ENCODE data around the gene SORBS2.

DNA sequence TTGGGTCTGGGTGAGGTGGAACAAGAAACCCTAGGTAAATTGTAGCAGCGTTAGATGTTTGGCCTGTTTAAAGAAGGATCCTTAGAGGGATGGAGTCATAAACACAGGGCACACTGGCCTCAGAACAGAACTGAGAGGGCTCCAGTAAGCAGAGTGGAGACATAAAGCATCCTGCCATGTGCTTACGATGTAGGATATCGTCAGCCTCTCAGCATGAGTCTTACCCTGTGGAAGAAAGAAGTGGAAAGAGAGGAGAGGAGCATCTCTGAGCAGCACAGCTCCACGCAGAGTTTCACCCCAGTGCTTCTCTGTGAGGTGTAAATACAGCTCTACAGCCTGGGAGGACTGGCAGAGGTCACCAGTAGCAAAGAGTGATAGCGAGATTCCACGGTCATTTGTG lies 27.8 kb upstream of the SORBS2 start:
- TF ChIP-seq CTCF (IDR thresholded peaks at IDR 0.05) (no peak), POLR2A (IDR thresholded peaks at IDR 0.05) (no peak)

Data from uterus (tissue), 2 donors.